Head of caudate nucleus (tissue), 42 donors: Measurements from ENCODE around the gene HSD17B11.
"Not testable (repeated sequence)": the region's sequence is repeated elsewhere in the genome, so short reads cannot be mapped to it uniquely, and the experiment has no call there.

Experiments
- DNase-seq, 42 donors: peaks; one replicate each; pipeline versions ENCODE4 v3.0.0 to v3.0.0-alpha.2; 2020 to 2021; ENCODE audit warnings: mixed read lengths in 7 of 42
- intact Hi-C: fragments of 100-400 bp; cut with DNase I; formaldehyde crosslinking; loops from one replicate; pipeline ENCODE4 v1.15.0; 2022

HSD17B11 gene

DNA sequence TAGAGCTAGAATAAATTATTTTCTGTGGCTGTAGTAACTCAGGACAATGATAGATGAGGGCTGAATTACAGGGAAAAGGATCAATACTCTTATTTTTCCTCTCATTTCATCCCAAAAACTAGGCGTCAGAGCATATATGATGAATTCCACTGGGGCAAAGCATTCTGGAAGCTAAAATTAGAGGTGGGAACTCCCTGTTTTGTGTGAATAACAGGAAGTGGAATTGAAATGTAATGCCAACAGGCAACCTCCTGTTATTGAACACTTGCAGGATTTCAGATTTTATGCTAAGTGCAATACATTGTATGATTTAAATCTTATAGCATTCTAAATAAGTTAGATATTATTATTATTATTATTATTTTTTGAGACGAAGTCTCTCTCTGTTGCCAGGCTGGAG, 20.9 kb downstream of the HSD17B11 start:
- DNase-seq: no peak
- intact Hi-C loops: no loop called here

GRCh38 chr4:87366521-87367162, 24.3 kb downstream of the HSD17B11 start:
- DNase-seq: no peak
- intact Hi-C loops: no loop called here

- intact Hi-C loops: no loop called here
- no peak for DNase-seq
Measured at GRCh38 chr4:87365348-87365747, 25.6 kb downstream of the HSD17B11 start.

- intact Hi-C loops: no loop called here
- DNase-seq: no peak
Measured at GRCh38 chr4:87363552-87363951, 27.4 kb downstream of the HSD17B11 start.

DNA sequence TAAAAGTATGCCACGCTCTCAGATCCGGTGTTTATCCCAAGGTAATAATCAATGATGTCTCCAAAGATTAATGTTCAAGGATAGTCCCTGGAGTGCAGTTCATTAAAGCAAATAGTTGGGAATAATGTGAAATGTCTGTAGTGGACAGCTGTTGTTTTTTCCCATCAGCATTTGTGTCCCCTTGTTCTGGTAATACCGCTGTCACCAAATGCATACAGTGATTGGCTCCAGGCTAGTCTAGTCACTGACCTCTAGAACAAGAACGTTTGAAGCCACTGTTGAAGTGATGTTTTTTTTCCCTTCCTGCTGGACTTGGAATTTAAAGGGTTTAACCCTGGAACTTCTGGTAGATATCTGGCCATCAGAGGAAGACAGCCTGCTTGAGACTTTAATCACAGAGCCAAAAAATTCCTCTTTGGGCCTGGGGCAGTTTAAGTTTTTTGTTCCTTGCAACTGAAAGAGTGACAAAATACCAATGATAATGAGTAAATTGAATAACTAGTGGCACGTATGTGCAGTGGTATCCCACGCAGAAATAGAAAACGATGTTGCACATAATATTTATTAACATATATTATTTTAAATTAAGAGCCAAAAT, 30.6 kb downstream of the HSD17B11 start:
- intact Hi-C loops: no loop called here
- DNase-seq: no peak

DNA sequence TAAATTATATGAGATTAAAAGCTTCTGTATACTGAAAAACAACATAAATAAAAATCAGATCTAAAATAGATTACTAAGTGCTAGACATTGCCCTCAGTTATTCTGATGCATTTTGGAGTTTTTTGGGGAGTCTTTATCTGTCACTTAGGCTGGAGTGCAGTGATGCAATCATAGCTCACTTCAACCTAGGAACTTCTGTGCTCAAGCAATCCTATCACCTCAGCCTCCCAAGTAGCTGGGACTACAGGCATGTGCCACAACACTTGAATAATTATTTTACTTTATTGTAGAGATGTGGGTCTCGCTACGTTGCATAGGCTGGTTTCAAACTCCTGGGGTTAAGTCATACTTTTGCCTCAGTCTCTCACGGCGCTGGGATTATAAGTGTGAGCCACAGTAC, 31.7 kb downstream of the HSD17B11 start:
- intact Hi-C loops: no loop called here
- no peak for DNase-seq

DNA sequence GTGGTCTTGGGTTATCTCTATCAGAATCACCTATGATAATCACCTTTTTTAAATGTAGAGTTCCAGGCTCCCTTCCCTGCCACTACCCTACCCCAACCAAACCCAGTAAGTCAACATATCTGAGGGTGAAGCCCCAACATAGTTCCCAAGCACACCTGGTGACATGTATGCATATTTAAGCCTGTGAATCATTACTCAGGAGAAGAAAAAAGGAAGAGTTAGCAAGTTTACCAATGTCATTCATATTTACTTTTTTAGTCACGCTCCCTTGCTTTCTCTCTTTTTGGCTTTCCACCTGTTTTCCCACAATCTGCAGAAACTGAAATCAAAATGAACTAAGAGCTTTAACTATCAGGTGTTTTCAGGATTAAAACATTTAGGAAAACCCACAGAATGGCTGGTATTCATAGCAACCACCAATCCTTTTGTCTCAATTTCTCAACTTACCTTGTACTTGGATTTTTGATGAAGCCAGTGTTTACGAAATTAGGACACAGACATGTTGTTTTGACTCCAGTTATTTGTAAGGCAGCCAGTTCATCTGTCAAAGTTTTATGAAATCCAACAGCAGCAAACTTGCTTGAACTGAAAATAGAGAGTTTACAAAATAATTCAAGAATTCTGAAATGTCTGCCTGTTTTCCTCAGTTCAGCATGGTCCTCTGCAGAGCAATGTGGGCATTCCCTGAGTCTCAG, 34.0 kb downstream of the HSD17B11 start:
- intact Hi-C loops: no loop called here
- DNase-seq: no peak

DNA sequence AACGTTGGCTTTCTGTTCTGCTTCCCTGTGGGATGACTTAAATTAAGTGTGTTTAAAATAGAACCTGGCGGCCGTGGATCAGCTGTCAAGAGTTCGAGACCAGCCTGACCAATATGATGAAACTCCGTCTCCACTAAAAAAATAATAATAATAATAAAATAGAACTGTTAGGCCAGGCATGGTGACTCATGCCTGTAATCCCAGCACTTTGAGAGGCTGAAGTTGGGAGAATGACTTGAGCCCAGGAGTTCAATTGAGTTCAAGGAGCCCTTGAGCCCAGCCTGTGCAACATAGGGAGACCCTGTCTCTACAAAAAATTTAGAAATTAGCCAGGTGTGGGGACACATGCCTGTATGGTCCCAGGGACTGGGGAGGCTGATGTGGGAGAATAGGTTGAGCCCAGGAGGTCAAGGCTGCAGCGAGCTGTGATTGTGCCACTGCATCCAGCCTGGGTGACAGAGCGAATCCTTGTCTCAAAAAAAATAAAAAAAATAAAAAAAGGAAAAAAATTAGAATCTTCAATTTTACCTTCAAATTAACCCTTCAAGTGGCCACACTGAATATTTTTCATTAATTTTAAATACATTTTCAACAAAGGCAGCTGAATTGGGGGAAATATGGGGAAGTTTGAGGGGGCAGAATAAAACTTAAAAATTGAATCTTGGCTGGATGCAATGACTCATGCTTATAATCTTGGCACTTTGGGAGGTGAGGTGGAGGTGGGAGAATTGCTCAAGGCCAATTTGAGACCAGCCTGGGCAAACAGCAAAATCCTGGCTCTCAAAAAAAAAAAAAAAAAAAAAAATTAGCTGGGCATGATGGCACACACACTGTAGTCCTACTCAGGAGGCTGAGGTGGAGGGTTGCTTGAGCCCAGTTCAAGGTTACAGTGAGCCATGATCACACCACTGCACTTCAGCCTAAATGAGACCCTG, 36.6 kb downstream of the HSD17B11 start:
- intact Hi-C loops: no loop called here
- no peak for DNase-seq

DNA sequence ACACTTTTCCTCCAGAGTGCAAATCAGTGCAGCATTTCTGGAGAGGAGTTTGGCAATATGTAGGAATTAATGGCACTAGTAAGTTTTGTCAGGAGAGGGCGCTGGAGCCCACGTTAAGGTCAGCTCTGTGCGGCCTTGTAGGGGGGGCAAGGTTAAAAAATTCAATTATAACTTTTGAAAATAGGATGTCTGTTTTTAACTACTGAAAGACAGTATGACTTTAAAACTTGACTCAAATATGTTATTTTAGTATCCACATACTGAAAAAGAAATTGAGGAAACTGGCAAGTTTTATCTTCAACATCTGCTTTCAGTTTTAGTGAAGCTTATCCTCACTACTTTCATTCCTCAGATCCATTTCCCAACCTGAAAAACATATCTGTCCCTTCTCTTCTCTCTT, 37.4 kb downstream of the HSD17B11 start:
- peak in 24 of 42 donors; percentile 2 to 63 (median 29) for DNase-seq
- intact Hi-C loops: no loop called here

DNA sequence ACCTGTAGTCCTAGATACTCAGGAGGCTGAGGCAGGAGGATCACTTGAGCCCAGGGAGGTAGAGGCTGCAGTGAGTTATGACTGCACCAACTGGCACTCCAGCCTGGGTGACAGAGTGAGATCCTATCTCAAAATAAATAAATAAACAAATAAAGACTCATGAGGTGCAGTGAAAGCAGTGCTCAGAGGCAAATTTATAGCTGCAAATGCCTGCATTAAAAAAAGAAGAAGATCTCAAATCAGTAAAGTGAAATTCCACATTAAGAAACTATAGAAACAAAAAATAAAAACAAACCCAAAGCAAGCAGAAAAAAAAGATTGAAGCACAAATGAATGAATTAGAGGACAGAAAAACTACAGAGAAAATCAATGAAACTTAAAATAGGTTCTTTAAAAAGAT, 45.8 kb downstream of the HSD17B11 start:
- DNase-seq: no peak
- intact Hi-C loops: no loop called here

DNA sequence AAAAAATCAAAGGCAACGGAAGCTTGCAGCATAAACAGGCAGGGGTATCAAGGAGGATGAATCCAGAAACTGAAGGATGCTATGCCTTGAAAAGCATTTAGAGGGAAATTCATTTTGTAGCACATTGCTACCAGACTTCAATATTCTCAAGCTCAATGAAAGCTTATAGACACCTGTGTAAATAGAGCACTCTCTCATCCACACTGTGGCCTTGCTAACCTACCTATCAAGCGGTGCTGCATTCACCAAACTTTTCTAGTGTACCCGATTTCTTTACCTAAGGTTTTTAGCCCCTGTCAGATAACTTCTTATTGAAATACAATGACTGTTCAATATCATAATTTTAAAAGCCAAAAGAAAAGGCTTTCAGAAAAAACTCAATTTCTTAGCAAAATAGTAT, 48.1 kb downstream of the HSD17B11 start:
- DNase-seq: no peak
- intact Hi-C loops: no loop called here

GRCh38 chr4:87341954-87342635, 48.9 kb downstream of the HSD17B11 start:
- DNase-seq, intact Hi-C loops: not testable (repeated sequence)

GRCh38 chr4:87339440-87339839, 51.5 kb downstream of the HSD17B11 start:
- intact Hi-C loops: no loop called here
- DNase-seq: no peak

DNA sequence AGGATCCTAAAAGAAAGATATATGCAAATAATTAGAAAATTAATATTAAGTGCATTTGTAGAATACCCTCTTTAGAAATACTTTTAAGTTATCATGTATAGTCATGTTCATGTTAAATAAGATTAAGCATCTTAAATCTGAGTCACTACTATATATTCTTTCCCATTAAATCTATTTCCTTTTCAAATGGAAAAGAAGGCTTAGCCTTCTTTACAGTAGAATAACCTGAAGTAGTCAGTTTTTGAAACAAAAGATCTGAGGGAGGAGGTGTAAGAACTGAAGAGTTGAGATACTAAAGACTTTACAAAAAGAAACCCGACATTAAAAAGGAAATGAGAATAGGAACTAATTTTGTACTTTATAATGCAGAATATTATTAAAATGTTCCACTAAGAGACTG, 53.6 kb downstream of the HSD17B11 start:
- DNase-seq: no peak
- intact Hi-C loops: no loop called here

- intact Hi-C loops: no loop called here
- no peak for DNase-seq
Measured at GRCh38 chr4:87333267-87333666, 57.7 kb downstream of the HSD17B11 start.

- DNase-seq: no peak
- intact Hi-C loops: no loop called here
Measured at GRCh38 chr4:87330761-87331160, 60.2 kb downstream of the HSD17B11 start.

DNA sequence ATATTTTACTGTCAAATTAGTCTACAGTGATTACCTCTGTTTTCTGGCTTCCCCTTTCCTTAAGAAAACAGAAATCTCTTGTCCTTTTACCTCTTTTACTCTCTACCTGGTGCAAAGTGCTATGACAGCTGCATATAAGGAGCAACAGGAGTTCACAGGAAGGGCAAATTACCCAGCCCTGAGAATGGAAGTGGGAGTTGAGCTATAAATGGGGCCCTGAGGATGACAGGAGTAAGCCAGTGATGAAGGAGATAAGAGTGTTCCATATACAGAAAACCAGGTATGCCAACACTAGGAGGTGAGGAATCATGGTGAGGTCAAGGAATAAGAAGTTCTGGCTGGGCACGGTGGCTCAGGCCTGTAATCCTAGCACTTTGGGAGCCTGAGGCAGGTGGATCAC, 63.9 kb downstream of the HSD17B11 start:
- intact Hi-C loops: no loop called here
- no peak for DNase-seq

GRCh38 chr4:87326460-87326859, 64.5 kb downstream of the HSD17B11 start:
- intact Hi-C loops: no loop called here
- DNase-seq: no peak

DNA sequence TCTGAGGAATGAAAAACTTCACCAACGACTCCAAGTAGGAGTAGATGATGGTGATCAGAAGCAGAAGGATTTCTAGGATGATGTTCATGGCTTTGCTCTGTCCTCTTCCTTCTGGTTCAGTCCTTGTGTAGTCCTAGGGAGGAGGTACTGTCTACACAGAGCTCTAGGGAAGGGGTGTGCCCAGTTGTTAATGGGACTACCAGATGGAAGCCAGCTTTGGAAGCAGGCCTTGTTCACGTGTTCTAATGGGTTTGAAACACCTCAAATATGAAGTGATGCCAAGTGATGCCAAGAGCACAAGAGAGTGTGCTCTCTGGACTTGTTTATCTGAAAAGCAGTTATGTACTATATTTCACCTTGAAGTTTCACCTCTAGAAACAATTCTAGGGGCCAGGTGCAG, 68.2 kb downstream of the HSD17B11 start, which contains the start of gene HSD17B13:
HSD17B13 (minus strand) TSS at position 129 of the 400 bp plus-strand sequence; CDS start at position 88, 41 bp downstream.
- DNase-seq: no peak
- intact Hi-C loops: no loop called here
